NCI-H2029 (cell line): ENCODE results near the gene EVX2.

Experiments
- DNase-seq: peaks from one replicate; lab custom pipeline; 2025; lab: John Stamatoyannopoulos, UW

The EVX2 gene

GRCh38 chr2:176082824-176083751 is 674 bp downstream of the EVX2 start:
- no peak for DNase-seq

DNA sequence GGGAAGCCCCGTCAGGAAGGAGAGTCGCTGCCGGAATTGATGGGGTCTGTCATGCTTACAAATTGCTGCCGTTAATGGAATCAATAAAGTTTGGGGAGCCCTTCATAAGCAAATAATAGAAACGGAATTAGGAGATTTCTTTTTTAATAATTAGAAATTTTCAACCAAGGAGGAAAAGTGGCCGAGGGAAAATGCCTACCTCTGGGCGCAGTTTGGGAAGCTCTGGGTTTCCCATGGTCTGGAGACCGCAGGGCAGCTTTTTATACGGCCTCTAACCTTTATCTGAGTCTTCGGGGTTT is 1.3 kb downstream of the EVX2 start:
- DNase-seq, result no peak

- DNase-seq, result no peak
Measured at GRCh38 chr2:176081837-176082524, 1.8 kb downstream of the EVX2 start.

DNA sequence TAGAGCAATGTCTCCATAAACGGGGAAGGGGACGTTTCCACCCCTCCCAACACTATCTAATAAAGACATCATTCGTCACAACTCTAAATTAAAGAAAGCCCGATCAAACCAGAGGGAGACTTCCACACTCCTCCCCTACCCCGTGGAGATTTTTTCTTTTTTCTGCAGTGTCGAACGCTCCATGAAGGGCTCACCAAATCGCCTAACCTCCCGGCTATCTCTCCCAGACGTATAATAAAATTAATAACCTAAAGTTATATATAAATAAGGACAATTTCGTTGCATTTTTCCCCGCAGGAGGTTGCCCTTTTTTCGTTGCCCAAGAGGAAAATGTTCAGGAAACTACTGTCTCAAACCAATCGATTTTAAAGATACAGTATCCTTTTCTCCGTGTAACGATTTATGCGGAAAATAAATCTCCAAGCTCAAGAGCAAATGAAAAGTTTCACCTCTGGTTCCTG is 2.4 kb downstream of the EVX2 start:
- DNase-seq, result no peak

GRCh38 chr2:176080540-176081375 is 3.0 kb downstream of the EVX2 start:
- DNase-seq, result peak; percentile 44

- peak; percentile 61 for DNase-seq
Measured at GRCh38 chr2:176079831-176080539, 3.8 kb downstream of the EVX2 start.

DNA sequence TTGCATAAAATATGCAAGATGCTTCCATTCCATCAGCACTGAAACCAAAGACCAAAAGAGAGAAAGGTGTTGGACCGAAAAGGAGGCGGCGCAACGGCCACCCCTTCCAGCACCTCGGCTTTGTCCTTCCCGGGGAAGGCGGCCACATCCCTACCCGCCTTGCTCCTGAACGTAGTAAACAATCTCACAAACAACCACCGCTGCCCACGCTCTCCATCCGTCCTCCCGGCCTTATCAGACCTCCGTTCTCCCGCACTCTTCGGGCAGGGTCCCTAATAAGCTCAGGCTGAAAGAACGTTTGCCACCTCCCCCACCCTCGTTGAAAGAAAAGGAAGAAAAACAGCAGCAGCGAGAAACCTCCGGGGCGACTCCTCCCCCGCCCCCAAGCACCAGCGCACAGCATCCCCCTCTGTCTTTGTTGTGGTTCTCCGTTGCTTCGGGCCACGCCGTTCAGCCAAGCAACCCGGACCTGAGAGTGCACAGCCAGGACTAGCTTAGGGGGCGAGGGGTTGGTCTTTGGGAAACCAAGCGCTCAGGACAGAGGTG is 4.4 kb downstream of the EVX2 start:
- no peak for DNase-seq

GRCh38 chr2:176078541-176079284 is 5.0 kb downstream of the EVX2 start:
- no peak for DNase-seq

GRCh38 chr2:176076796-176077195 is 7.0 kb downstream of the EVX2 start:
- no peak for DNase-seq

DNA sequence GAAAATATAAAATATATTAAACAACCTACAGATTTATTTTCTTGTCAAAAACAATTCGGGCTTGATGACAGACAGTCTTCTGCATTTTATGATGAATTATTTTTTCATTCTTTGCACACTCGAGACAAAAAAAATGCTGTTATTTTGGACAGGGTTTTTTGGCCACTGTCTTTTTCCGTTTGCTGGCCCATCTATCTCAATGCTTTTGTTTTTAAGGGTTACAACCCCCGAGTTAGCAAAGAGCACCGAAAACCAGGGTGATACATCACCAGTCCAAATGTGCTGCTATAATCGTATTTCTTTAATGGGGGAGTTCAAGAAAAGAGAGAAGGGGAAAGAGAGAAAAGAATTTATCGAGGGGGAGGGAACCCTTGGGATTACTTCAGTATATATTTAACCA is 7.7 kb downstream of the EVX2 start:
- no peak for DNase-seq

DNA sequence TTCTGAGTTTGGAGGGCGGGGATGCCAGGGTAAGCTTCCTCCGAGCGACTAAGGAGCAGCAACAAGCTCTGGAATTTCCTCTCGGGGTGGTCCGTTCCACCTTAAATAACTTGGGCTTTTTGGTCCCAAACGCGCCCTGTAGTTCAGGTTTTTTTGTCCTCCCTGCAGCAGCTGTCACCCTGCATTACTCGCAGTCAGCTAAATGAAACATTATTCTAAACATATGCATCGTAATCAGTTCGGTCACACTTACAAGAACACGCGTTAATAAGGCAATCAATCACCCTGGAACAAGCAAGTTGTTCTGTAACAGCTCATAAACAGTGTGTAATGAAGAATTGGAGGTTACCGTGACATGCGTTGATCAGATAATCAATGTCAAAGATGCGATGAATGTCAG is 8.3 kb downstream of the EVX2 start:
- no peak for DNase-seq

DNA sequence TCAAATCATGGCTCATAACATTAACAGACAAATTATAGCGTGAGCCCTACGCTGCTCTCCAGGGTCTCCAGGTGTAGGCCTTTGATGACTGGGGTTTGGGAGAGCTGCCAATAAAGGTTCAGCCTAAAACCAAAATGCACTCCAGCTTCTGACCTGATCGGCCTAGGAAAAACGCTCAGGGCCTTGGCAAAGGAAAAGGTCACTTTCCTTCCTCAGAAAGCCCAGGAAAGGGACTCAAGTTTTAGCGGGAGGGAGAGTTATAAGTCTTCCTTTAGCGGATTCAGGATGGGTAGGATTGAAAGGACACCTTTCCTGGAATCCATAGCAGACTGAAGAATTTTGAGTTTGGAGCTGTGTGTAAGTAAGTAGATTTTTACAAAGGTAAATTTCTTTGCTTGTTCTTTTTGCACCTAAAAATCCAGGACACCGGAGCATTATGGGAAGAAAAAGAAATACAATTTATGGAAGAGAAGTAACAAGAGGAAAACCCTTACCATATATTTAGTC is 8.8 kb downstream of the EVX2 start:
- no peak for DNase-seq

DNA sequence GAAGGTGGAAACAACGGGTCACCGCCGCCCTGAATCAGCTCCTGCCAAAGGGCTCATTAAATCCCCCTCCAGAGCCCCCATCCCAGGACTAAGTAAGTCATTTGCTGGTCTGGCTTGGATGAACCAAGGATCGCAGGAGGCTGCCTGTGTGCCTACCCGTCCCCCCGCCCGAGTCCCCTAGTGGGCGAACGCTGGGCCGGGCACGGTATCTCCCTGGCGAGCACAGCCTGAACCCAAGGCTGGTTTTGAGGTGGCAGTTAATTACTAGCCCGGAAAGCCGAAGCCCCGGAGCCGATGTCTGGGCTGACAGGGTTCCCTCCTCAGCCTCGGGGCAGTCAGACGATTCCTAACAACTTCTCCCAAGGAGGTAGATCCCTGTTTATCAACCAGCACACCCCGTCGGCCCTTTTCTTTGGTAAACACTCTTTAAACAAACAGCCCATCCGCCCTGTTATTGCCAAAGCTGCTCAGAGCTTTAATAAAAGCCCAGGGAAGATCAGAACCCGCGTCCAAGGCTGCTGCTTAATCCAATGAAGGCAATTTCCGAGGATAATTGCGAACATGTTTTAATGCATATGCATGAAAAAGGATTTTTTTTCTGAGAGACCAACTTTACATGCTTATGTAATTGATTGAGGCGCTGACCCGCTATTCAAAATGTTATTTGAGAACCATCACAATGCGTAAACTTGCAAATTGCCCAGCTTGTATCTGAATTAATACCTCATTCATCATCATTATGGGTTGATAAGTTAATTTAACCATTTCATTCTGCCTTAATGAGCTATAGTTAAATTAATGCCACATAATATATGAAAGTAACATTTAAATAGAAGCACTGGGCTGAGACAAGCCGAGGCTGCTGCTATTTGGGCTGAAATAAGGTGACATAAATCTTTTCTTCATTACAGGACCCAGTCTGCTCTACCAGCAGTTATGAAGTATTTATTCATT is 10.5 kb downstream of the EVX2 start:
- no peak for DNase-seq

DNA sequence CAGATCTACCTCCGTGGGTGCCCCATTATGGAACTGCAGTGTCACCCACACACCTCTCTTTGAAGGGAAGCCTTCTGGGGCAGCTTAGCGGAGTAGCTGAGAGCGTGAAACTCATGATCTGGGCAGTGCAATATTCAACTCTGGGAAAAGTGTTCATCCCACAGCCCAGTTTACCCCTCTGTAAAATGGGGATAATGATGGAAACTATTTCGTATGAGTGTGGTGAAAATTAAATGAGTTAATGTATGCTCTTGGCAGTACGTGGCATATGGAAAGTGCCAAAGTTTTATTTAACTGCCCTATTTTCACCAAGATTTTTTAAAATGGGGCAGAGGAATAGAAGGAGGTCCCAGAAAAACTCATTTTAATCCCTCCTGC is 11.5 kb downstream of the EVX2 start:
- no peak for DNase-seq

GRCh38 chr2:176071330-176072291 is 12.2 kb downstream of the EVX2 start:
- DNase-seq, result no peak

GRCh38 chr2:176068419-176068832 is 15.3 kb downstream of the EVX2 start:
- no peak for DNase-seq

- no peak for DNase-seq
Measured at GRCh38 chr2:176067589-176068418, 16.0 kb downstream of the EVX2 start.
